H9 (cell line): ENCODE measurements around the gene LDB3. TPM values are rescaled to one million over a fixed set of nuclear protein-coding genes. Genes with fewer than 3 reads are reported as not detected.

Experiments used
- DNase-seq: peaks from one replicate; pipeline ENCODE4 v3.0.0-alpha.2; 2017
- H2AFZ ChIP-seq: one replicate; pipeline ENCODE4 v1.6.1; 2013; ENCODE audit warnings: mild to moderate bottlenecking, low read length, control low read depth, moderate library complexity
- H2AK5ac ChIP-seq: 2 replicates; pipeline ENCODE4 v1.6.1; 2013; ENCODE audit warnings: low read length, control low read depth, mixed read lengths; ENCODE audit not compliant: insufficient read length
- H2BK120ac ChIP-seq: one replicate; pipeline ENCODE4 v1.6.1; 2013; ENCODE audit warnings: low read depth, mild to moderate bottlenecking, low read length, control low read depth, inconsistent platforms; ENCODE audit not compliant: poor library complexity, severe bottlenecking
- H2BK12ac ChIP-seq: 2 replicates; pipeline ENCODE4 v1.6.1; 2013; ENCODE audit warnings: low read length, control low read depth, mixed read lengths, low read depth; ENCODE audit not compliant: insufficient read length
- H2BK15ac ChIP-seq: 2 replicates; pipeline ENCODE4 v1.6.1; 2013; ENCODE audit warnings: low read depth, low read length, control low read depth
- H2BK20ac ChIP-seq: one replicate; pipeline ENCODE4 v1.6.1; 2013; ENCODE audit warnings: low read depth, mild to moderate bottlenecking, low read length, control low read depth, inconsistent platforms; ENCODE audit not compliant: poor library complexity, severe bottlenecking
- H2BK5ac ChIP-seq: 2 replicates; pipeline ENCODE4 v1.6.1; 2013; ENCODE audit warnings: low read length, control low read depth, mixed read lengths; ENCODE audit not compliant: insufficient read length
- H3K14ac ChIP-seq: 2 replicates; pipeline ENCODE4 v1.6.1; 2013; ENCODE audit warnings: low read length, control low read depth; ENCODE audit not compliant: insufficient read depth
- H3K18ac ChIP-seq: 2 replicates; pipeline ENCODE4 v1.6.1; 2013; ENCODE audit warnings: low read depth, mild to moderate bottlenecking, mixed read lengths, low read length, control low read depth; ENCODE audit not compliant: insufficient read length
- H3K23ac ChIP-seq: 2 replicates; pipeline ENCODE4 v1.6.1; 2013; ENCODE audit warnings: low read length, control low read depth, mixed read lengths, low read depth; ENCODE audit not compliant: insufficient read length
- H3K23me2 ChIP-seq: 2 replicates; pipeline ENCODE4 v1.6.1; 2013; ENCODE audit warnings: low read depth, mild to moderate bottlenecking, mixed read lengths, low read length, control low read depth; ENCODE audit not compliant: insufficient read length, poor library complexity, severe bottlenecking
- H3K27ac ChIP-seq: 2 replicates; pipeline ENCODE4 v1.5.1; 2013; ENCODE audit warnings: low read length, control low read depth, mixed read lengths, low read depth; ENCODE audit not compliant: insufficient read length
- H3K27me3 ChIP-seq: 2 replicates; pipeline ENCODE4 v1.6.1; 2013; ENCODE audit warnings: low read length, control low read depth, inconsistent platforms; ENCODE audit not compliant: insufficient read depth
- H3K4ac ChIP-seq: 2 replicates; pipeline ENCODE4 v1.6.1; 2013; ENCODE audit warnings: low read depth, mild to moderate bottlenecking, control low read depth, inconsistent platforms, low read length, moderate library complexity
- H3K4me1 ChIP-seq: 2 replicates; pipeline ENCODE4 v1.6.1; 2013; ENCODE audit warnings: low read length, control low read depth, inconsistent platforms; ENCODE audit not compliant: insufficient read depth
- H3K4me2 ChIP-seq: 2 replicates; pipeline ENCODE4 v1.6.1; 2013; ENCODE audit warnings: low read length, control low read depth, mixed read lengths; ENCODE audit not compliant: insufficient read length, insufficient read depth
- H3K56ac ChIP-seq: 2 replicates; pipeline ENCODE4 v1.6.1; 2013; ENCODE audit warnings: low read depth, mild to moderate bottlenecking, mixed read lengths, low read length, control low read depth; ENCODE audit not compliant: insufficient read length
- H3K79me1 ChIP-seq: 2 replicates; pipeline ENCODE4 v1.6.1; 2013; ENCODE audit warnings: low read depth, mild to moderate bottlenecking, moderate library complexity, low read length, control low read depth, inconsistent platforms; ENCODE audit not compliant: insufficient read depth, poor library complexity, severe bottlenecking
- H3K79me2 ChIP-seq: 2 replicates; pipeline ENCODE4 v1.6.1; 2013; ENCODE audit warnings: low read length, control low read depth, inconsistent platforms; ENCODE audit not compliant: insufficient read depth
- H3K9ac ChIP-seq: 2 replicates; pipeline ENCODE4 v1.6.1; 2013; ENCODE audit warnings: low read length, control low read depth, mixed read lengths; ENCODE audit not compliant: insufficient read length; ENCODE audit errors: extremely low read depth
- H3K9me3 ChIP-seq: one replicate; pipeline ENCODE4 v1.6.1; 2013; ENCODE audit warnings: low read depth, low read length, inconsistent platforms; ENCODE audit not compliant: control insufficient read depth
- H3T11ph ChIP-seq: one replicate; pipeline ENCODE4 v1.6.1; 2013; ENCODE audit warnings: mild to moderate bottlenecking, low read length, control low read depth, inconsistent platforms
- H4K20me1 ChIP-seq: one replicate; pipeline ENCODE4 v1.6.1; 2013; ENCODE audit not compliant: control insufficient read depth, insufficient read length, insufficient read depth
- H4K5ac ChIP-seq: 2 replicates; pipeline ENCODE4 v1.6.1; 2013; ENCODE audit warnings: low read depth, mild to moderate bottlenecking, mixed read lengths, low read length, control low read depth; ENCODE audit not compliant: insufficient read length
- H4K8ac ChIP-seq: replicated peaks from 2 replicates; pipeline ENCODE4 v1.6.1; 2013; ENCODE audit warnings: low read length, control low read depth, mixed read lengths, low read depth; ENCODE audit not compliant: insufficient read length
- H4K91ac ChIP-seq: 2 replicates; pipeline ENCODE4 v1.6.1; 2013; ENCODE audit warnings: low read depth, mild to moderate bottlenecking, moderate library complexity, mixed read lengths, low read length, control low read depth; ENCODE audit not compliant: insufficient read length
- H3K27ac Mint-ChIP-seq, 3 experiments: 2 replicates in 2 of 3; 3 replicates in 1 of 3; pipeline ENCODE4 v1.8.0; 2020 to 2021; ENCODE audit warnings: mixed read lengths in 3 of 3, mild to moderate bottlenecking in 1 of 3, moderate library complexity in 1 of 3
- H3K27me3 Mint-ChIP-seq: 2 replicates; pipeline ENCODE4 v1.8.0; 2021; ENCODE audit warnings: low read depth, mild to moderate bottlenecking, moderate library complexity, mixed read lengths
- H3K36me3 Mint-ChIP-seq, 3 experiments: 2 replicates in 2 of 3; 3 replicates in 1 of 3; pipeline ENCODE4 v1.8.0; 2020 to 2021; ENCODE audit warnings: low read depth in 3 of 3, mixed read lengths in 3 of 3; ENCODE audit not compliant: insufficient read depth in 1 of 3
- H3K4me1 Mint-ChIP-seq, 2 experiments: 2 replicates each; pipeline ENCODE4 v1.8.0; 2020; ENCODE audit warnings: mixed read lengths in 2 of 2
- H3K4me3 Mint-ChIP-seq, 2 experiments: 2 replicates in 1 of 2; 3 replicates in 1 of 2; pipeline ENCODE4 v1.8.0; 2020 to 2021; ENCODE audit warnings: mild to moderate bottlenecking in 2 of 2, mixed read lengths in 2 of 2, moderate library complexity in 1 of 2
- H3K9me3 Mint-ChIP-seq, 2 experiments: 2 replicates in 1 of 2; 3 replicates in 1 of 2; pipeline ENCODE4 v1.8.0; 2020; ENCODE audit warnings: mild to moderate bottlenecking in 2 of 2, mixed read lengths in 2 of 2, moderate library complexity in 1 of 2
- CTCF ChIP-seq: fragments of 200-600 bp; sonication (generic); conservative IDR thresholded peaks from 3 replicates; pipeline ENCODE4 v1.8.0; 2021; ENCODE audit warnings: antibody characterized with exemption, mild to moderate bottlenecking
- WGBS: extraction: QIAGEN DNeasy Blood & Tissue Kit; methylation state at CpG from one replicate; pipeline ENCODE4 v1.1.7; 2013; ENCODE audit warnings: missing lambda C conversion rate, low lambda C conversion rate, mixed read lengths; ENCODE audit not compliant: insufficient read length; ENCODE audit errors: extremely low coverage; 5-methylcytosine and 5-hydroxymethylcytosine counted together
- total RNA-seq: library from RNA; stranded (reverse); gene quantifications from 2 replicates; pipeline ENCODE4 v1.2.1, GENCODE V29; 2021

Gene LDB3
- total RNA-seq, 1 experiment from 2014 or later, result 0.17 TPM

GRCh38 chr10:86678999-86679792 is 10.9 kb downstream of the LDB3 start:
- Histone ChIP-seq H3K9me3 (no peaks in the 10 kb centered on the region), H2BK20ac (no peak overlapping the region), H4K91ac (no peak overlapping the region), H3K23me2 (no peaks in the 10 kb centered on the region), H3T11ph (no peak overlapping the region), H3K27ac (no peak overlapping the region), H3K56ac (no peak overlapping the region), H3K79me2 (no peaks in the 10 kb centered on the region), H3K14ac (no peak overlapping the region), H2BK15ac (no peak overlapping the region), H3K79me1 (no peaks in the 10 kb centered on the region), H4K20me1 (no peaks in the 10 kb centered on the region), H3K4me2 (no peak overlapping the region), H3K9ac (no peak overlapping the region), H4K5ac (no peak overlapping the region), H3K4ac (no peak overlapping the region), H3K18ac (no peak overlapping the region), H2BK120ac (no peak overlapping the region), H2AK5ac (no peak overlapping the region), H3K27me3 (no peaks in the 10 kb centered on the region), H2BK5ac (no peak overlapping the region), H3K4me1 (no peaks in the 10 kb centered on the region), H2BK12ac (no peak overlapping the region), H3K23ac (no peak overlapping the region), H4K8ac (no peak overlapping the region), H2AFZ (no peak overlapping the region)
- no peaks in the 10 kb centered on the region for H3K9me3 Mint-ChIP-seq
- DNase-seq, result no peak
- no peaks in the 10 kb centered on the region for H3K36me3 Mint-ChIP-seq
- TF ChIP-seq CTCF, result no peak
- no CpG with 5 or more reads among the region's 13 CpGs for WGBS
- no peaks in the 10 kb centered on the region for H3K27me3 Mint-ChIP-seq
- no peak overlapping the region for H3K4me3 Mint-ChIP-seq
- peaks cover 8 to 20% of the 10 kb centered on the region in 2 experiments for H3K4me1 Mint-ChIP-seq
- H3K27ac Mint-ChIP-seq, result no peak overlapping the region; a peak in 2 of 7 replicates
